Effector memory CD4-positive, alpha-beta T cell (primary cell): ENCODE results near the gene CYP27A1.

Experiments used
- DNase-seq, 3 donors: peaks; one replicate each; pipeline ENCODE4 v3.0.0-alpha.2; 2020
- H3K27ac ChIP-seq: 2 replicates; pipeline ENCODE4 v1.7.0; 2013; ENCODE audit warnings: mild to moderate bottlenecking, low read length, moderate library complexity; ENCODE audit not compliant: insufficient read depth, poor library complexity, severe bottlenecking
- H3K27me3 ChIP-seq: replicated peaks from 2 replicates; pipeline ENCODE4 v1.7.0; 2013; ENCODE audit warnings: mild to moderate bottlenecking, low read length; ENCODE audit not compliant: insufficient read depth, control insufficient read depth, poor library complexity, severe bottlenecking
- H3K36me3 ChIP-seq: 2 replicates; pipeline ENCODE4 v1.7.0; 2013; ENCODE audit warnings: mild to moderate bottlenecking, low read length, moderate library complexity; ENCODE audit not compliant: control insufficient read depth, insufficient read depth
- H3K4me1 ChIP-seq: 2 replicates; pipeline ENCODE4 v1.7.0; 2013; ENCODE audit warnings: low read length, mild to moderate bottlenecking; ENCODE audit not compliant: control insufficient read depth, insufficient read depth, poor library complexity, severe bottlenecking
- H3K4me3 ChIP-seq: 2 replicates; pipeline ENCODE4 v1.7.0; 2013; ENCODE audit warnings: low read length, low read depth, mild to moderate bottlenecking; ENCODE audit not compliant: insufficient read depth, poor library complexity, severe bottlenecking
- H3K9me3 ChIP-seq: 2 replicates; pipeline ENCODE4 v1.7.0; 2013; ENCODE audit warnings: mild to moderate bottlenecking, low read length, moderate library complexity; ENCODE audit not compliant: control insufficient read depth

CYP27A1 gene

DNA sequence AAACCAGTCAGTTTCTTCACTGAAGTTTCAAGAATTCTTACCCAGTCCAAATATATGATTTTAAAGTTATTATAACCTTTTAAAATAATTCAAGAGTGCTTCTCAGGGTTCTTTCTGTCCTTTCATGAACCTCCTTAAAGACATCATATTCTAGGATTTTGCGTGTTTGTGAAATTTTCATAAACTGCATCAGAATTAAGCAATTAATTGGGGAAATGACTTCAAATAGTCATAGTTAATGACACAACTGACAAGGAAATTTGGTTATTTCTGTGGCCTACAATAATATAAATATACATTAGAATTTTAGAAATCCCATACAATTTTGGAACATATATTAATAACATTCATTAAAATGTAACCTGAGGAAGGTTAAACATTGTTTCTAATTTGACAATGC lies 10.5 kb downstream of the CYP27A1 start:
- Histone ChIP-seq H3K9me3 (no peaks in the 10 kb centered on the region), H3K4me1 (no peaks in the 10 kb centered on the region), H3K36me3 (no peaks in the 10 kb centered on the region), H3K4me3 (no peak overlapping the region), H3K27me3 (no peaks in the 10 kb centered on the region), H3K27ac (no peak overlapping the region)
- no peak for DNase-seq

- no peak overlapping the region for H3K27ac ChIP-seq
- no peaks in the 10 kb centered on the region for H3K4me1 ChIP-seq
- no peak for DNase-seq
- no peaks in the 10 kb centered on the region for H3K27me3 ChIP-seq
- no peaks in the 10 kb centered on the region for H3K36me3 ChIP-seq
- no peak overlapping the region for H3K4me3 ChIP-seq
- no peaks in the 10 kb centered on the region for H3K9me3 ChIP-seq
Measured at GRCh38 chr2:218796691-218797090, 14.7 kb downstream of the CYP27A1 start.

DNA sequence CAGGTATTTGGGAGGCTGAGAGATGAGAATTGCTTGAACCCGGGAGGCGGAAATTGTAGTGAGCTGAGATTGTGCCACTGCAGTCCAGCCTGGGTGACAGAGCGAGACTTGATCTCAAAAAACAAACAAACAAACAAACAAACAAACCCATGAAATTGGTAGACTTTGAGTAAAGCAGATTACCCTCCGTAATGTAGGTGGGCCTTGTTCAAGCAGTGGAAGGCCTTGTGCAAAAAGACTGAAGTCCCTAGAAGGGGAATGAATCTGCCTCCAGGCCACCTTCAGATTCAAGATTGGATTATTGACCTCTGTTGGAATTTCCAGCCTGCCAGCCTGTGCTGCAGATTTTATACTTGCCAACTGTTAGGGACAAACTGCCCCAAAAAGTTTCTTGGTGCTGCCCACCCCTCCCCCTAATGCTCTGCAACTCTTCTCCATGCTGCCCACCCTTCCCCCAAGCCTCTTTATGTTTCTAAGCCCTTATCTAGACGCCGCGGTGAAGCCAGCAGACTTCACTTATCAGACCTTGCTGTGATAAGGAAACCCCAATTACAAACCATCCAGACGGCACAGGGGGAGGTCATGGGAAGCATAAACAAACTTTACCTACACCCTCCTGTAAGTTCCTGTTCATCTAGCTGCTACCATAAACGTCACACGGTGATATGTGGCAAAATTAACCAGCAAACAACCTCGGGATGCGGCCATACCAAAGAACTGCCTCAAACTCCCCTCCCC lies 17.0 kb downstream of the CYP27A1 start:
- Histone ChIP-seq H3K9me3 (no peaks in the 10 kb centered on the region), H3K4me3 (no peak overlapping the region), H3K4me1 (no peaks in the 10 kb centered on the region), H3K27ac (no peak overlapping the region), H3K27me3 (no peaks in the 10 kb centered on the region), H3K36me3 (no peaks in the 10 kb centered on the region)
- DNase-seq = no peak

GRCh38 chr2:218799990-218800389 lies 18.0 kb downstream of the CYP27A1 start:
- no peak overlapping the region for H3K27ac ChIP-seq
- no peak overlapping the region for H3K4me3 ChIP-seq
- DNase-seq = no peak
- no peaks in the 10 kb centered on the region for H3K9me3 ChIP-seq
- no peaks in the 10 kb centered on the region for H3K36me3 ChIP-seq
- H3K4me1 ChIP-seq = no peaks in the 10 kb centered on the region
- no peaks in the 10 kb centered on the region for H3K27me3 ChIP-seq

GRCh38 chr2:218802386-218802994 lies 20.5 kb downstream of the CYP27A1 start:
- Histone ChIP-seq H3K4me3 (no peak overlapping the region), H3K9me3 (no peaks in the 10 kb centered on the region), H3K4me1 (no peaks in the 10 kb centered on the region), H3K27ac (no peak overlapping the region), H3K36me3 (no peaks in the 10 kb centered on the region), H3K27me3 (no peaks in the 10 kb centered on the region)
- DNase-seq = no peak

DNA sequence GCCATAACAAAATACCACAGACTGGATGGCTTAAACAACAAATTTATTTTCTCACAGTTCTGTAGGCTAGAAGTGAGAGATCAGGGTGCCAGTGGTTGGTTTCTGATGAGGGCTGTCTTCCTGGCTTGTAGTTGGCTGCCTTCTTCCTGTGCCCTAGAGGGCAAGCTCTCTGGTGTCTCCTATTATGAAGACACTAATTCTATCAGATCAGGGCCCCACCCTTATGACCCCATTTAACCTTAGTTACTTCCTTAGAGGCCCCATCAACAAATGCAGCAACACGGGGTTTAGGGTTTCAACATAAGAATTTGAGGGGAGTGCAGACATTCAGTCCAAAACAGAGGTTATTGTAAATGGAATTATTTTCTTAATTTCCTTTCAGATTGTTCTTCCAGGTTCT lies 22.9 kb downstream of the CYP27A1 start:
- Histone ChIP-seq H3K27ac (no peak overlapping the region), H3K4me1 (no peaks in the 10 kb centered on the region), H3K36me3 (no peaks in the 10 kb centered on the region), H3K27me3 (no peaks in the 10 kb centered on the region), H3K4me3 (no peak overlapping the region), H3K9me3 (no peaks in the 10 kb centered on the region)
- DNase-seq = no peak

DNA sequence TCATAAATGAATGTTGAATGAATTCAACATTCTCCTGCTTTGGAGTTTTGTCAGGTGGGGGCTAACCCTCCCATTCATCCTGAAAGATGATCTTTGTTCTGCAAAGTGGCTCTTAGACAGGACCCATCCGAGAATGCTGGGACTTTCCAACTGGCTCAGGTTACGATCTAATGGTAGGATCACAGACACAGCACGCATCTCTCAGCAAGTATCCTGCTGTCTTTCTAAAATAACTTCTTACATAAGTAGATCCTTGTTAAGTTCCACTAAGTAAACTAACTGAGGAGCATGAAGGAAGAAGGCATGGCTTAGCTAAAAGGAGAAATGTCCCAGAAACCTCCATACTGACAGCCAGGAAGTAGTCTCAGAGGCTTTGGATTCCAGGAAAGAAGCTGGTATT lies 23.7 kb downstream of the CYP27A1 start:
- no peaks in the 10 kb centered on the region for H3K36me3 ChIP-seq
- H3K4me3 ChIP-seq = no peak overlapping the region
- H3K27me3 ChIP-seq = no peaks in the 10 kb centered on the region
- H3K4me1 ChIP-seq = no peaks in the 10 kb centered on the region
- DNase-seq = no peak
- H3K9me3 ChIP-seq = no peaks in the 10 kb centered on the region
- H3K27ac ChIP-seq = no peak overlapping the region

GRCh38 chr2:218806346-218806978 lies 24.5 kb downstream of the CYP27A1 start:
- H3K4me1 ChIP-seq = no peaks in the 10 kb centered on the region
- H3K9me3 ChIP-seq = no peaks in the 10 kb centered on the region
- no peaks in the 10 kb centered on the region for H3K27me3 ChIP-seq
- DNase-seq = no peak
- no peak overlapping the region for H3K4me3 ChIP-seq
- no peaks in the 10 kb centered on the region for H3K36me3 ChIP-seq
- H3K27ac ChIP-seq = no peak overlapping the region

DNA sequence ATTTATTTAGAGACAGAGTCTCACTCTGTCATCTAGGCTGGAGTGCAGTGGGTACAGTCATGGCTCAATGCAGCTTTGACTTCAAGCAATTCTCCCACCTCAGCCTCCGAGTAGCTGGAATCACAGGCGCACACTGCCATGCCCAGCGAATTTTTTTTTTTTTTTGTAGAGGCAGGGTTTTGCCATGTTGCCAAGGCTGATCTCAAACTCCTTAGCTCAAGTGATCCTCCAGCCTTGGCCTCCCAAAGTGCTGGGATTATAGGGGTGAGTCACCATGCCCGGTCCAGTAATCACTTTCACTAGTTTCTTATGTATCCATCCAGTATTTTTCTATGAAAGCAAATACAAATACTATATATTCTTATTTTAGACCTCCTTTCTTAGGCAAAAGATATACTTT lies 25.7 kb downstream of the CYP27A1 start:
- Histone ChIP-seq H3K27me3 (no peaks in the 10 kb centered on the region), H3K27ac (no peak overlapping the region), H3K9me3 (no peaks in the 10 kb centered on the region), H3K4me1 (no peaks in the 10 kb centered on the region), H3K36me3 (no peaks in the 10 kb centered on the region), H3K4me3 (no peak overlapping the region)
- no peak for DNase-seq

DNA sequence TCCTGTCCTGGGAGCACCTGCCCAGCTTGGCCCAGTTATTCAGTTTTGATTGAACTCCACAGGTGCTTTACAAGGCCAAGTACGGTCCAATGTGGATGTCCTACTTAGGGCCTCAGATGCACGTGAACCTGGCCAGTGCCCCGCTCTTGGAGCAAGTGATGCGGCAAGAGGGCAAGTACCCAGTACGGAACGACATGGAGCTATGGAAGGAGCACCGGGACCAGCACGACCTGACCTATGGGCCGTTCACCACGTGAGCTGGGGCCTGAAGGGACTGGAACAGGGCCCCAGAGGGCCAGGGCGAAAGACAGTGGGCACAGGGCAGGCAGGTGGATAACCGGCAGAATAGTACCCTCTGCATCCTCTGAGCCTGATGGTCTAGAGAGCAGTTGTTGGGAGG lies 27.6 kb downstream of the CYP27A1 start:
- no peak for DNase-seq
- H3K27ac ChIP-seq = no peak overlapping the region

More for the DNA sequence above, 27.6 kb downstream of the CYP27A1 start:
- H3K27me3 ChIP-seq = peaks cover 4% of the 10 kb centered on the region
- no peaks in the 10 kb centered on the region for H3K4me1 ChIP-seq
- H3K9me3 ChIP-seq = no peaks in the 10 kb centered on the region
- no peaks in the 10 kb centered on the region for H3K36me3 ChIP-seq
- H3K4me3 ChIP-seq = no peak overlapping the region
